ENCODE data around the gene SCGN.

Gene SCGN

GRCh38 chr6:25661129-25661779 lies 9.2 kb downstream of the SCGN start:
- H3K4me3 ChIP-seq (replicated peaks; ENCODE audit: low read depth, low read length): no peak overlapping the region
- DNase-seq (ENCODE audit: low read depth): no peak
- no peak for TF ChIP-seq CTCF (IDR thresholded peaks at IDR 0.05; ENCODE audit: low read length, missing control alignments)

GRCh38 chr6:25665455-25665854 lies 13.4 kb downstream of the SCGN start:
- no peak for DNase-seq (ENCODE audit: low read depth)
- no peak overlapping the region for H3K4me3 ChIP-seq (replicated peaks; ENCODE audit: low read depth, low read length)

GRCh38 chr6:25669413-25669812 lies 17.4 kb downstream of the SCGN start:
- H3K4me3 ChIP-seq (replicated peaks; ENCODE audit: low read depth, low read length): no peak overlapping the region
- no peak for TF ChIP-seq CTCF (IDR thresholded peaks at IDR 0.05; ENCODE audit: low read length, missing control alignments)
- no peak for DNase-seq (ENCODE audit: low read depth)

More at GRCh38 chr6:25665455-25665854, 13.4 kb downstream of the SCGN start:
- TF ChIP-seq CTCF (IDR thresholded peaks at IDR 0.05; ENCODE audit: low read length, missing control alignments): no peak

GRCh38 chr6:25670208-25670607 lies 18.2 kb downstream of the SCGN start:
- no peak for DNase-seq (ENCODE audit: low read depth)
- TF ChIP-seq CTCF (IDR thresholded peaks at IDR 0.05; ENCODE audit: low read length, missing control alignments): no peak
- no peak overlapping the region for H3K4me3 ChIP-seq (replicated peaks; ENCODE audit: low read depth, low read length)

- TF ChIP-seq CTCF (IDR thresholded peaks at IDR 0.05; ENCODE audit: low read length, missing control alignments): no peak
- no peak overlapping the region for H3K4me3 ChIP-seq (replicated peaks; ENCODE audit: low read depth, low read length)
- no peak for DNase-seq (ENCODE audit: low read depth)
These were observed 18.9 kb downstream of the SCGN start for GRCh38 chr6:25670793-25671513.

GRCh38 chr6:25671652-25672051 lies 19.6 kb downstream of the SCGN start:
- DNase-seq (ENCODE audit: low read depth): no peak
- TF ChIP-seq CTCF (IDR thresholded peaks at IDR 0.05; ENCODE audit: low read length, missing control alignments): no peak
- no peak overlapping the region for H3K4me3 ChIP-seq (replicated peaks; ENCODE audit: low read depth, low read length)
